GM18861 (cell line): ENCODE results near the gene CAVIN1.
"Not testable (repeated sequence)": the region's sequence is repeated elsewhere in the genome, so short reads cannot be mapped to it uniquely, and the experiment has no call there.

Source experiments
- ATAC-seq: cut with Tn5 transposase; IDR thresholded peaks from one replicate; pipeline ENCODE4 v1.9.1; 2021; ENCODE audit not compliant: unreplicated experiment

The CAVIN1 gene, protein sequence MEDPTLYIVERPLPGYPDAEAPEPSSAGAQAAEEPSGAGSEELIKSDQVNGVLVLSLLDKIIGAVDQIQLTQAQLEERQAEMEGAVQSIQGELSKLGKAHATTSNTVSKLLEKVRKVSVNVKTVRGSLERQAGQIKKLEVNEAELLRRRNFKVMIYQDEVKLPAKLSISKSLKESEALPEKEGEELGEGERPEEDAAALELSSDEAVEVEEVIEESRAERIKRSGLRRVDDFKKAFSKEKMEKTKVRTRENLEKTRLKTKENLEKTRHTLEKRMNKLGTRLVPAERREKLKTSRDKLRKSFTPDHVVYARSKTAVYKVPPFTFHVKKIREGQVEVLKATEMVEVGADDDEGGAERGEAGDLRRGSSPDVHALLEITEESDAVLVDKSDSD

GRCh38 chr17:42422958-42423712 is at the start of gene CAVIN1:
TSS of gene CAVIN1 (minus strand) at chr17:42423256. CDS start at chr17:42423097, 159 bp downstream.
- no peak for ATAC-seq

- ATAC-seq = no peak
Measured at GRCh38 chr17:42467889-42468288, 44.8 kb upstream of the CAVIN1 start.

- ATAC-seq = no peak
Measured at GRCh38 chr17:42463976-42464400, 40.9 kb upstream of the CAVIN1 start.

DNA sequence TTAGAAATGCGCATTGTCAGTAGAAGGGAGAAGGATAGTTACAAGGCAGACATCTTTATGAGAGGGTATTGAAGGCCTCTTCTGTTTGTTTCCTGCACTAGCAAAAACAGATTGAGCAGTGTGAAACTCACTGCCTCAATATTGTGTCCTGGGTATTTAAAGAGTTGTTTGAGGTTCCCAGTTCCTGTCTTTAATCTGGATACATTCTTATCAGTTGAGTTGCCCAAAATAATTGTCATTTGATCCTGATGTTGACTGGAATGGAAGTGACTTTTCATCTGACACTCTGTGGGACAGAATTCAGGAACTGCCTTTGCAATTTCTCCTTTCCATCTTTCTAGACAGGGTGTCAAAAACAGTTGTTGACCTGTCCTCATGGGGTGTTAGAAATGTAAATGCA is 37.3 kb upstream of the CAVIN1 start:
- no peak for ATAC-seq

DNA sequence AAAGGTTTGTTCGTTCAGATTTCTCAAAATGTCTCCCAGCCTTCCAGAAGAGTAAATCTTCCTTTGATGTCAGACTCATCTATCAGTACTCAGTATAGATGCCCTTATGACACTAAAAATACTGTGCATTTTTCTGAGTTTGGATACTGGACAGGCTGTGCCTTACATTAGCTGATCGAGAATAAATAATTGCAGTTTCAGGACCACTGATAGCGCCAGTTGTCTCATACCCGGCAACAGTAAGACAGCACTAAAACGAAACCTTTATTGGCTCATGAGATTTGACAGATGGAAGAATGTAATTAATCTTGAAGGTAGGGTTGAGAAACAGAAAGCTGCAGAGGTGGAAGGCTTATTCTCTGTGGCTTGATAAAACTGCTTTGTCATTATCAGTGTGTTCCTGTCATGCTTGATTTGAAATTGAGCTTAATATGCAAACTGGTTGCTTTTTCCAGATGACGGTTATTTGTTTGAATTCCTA is 36.8 kb upstream of the CAVIN1 start:
- ATAC-seq = no peak

DNA sequence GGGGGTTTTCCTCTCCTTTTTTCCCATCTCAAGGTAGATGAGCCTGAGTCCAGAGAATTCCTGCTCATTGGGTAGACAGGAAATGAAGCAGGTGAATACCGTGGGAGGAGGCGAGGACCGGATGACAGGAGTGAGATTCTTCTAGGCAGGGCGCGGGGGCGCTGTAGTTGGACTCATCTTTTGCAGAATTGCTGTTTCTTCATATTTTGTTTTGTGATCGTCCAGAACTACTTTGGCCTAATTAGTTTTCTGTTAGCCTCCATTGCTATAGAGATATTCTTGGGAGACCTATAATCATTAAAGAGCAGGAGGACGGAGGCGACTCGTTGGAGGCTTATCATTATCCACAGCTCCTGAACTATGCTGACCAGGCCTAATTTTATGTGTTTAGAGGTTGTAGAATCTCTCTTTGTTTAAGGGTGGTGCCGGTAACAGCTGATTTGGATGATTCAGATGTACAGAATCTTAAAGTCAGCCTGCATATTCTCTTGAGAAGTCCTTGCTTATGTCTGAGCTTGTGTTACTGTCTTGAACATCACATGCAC is 36.3 kb upstream of the CAVIN1 start:
- ATAC-seq = no peak

DNA sequence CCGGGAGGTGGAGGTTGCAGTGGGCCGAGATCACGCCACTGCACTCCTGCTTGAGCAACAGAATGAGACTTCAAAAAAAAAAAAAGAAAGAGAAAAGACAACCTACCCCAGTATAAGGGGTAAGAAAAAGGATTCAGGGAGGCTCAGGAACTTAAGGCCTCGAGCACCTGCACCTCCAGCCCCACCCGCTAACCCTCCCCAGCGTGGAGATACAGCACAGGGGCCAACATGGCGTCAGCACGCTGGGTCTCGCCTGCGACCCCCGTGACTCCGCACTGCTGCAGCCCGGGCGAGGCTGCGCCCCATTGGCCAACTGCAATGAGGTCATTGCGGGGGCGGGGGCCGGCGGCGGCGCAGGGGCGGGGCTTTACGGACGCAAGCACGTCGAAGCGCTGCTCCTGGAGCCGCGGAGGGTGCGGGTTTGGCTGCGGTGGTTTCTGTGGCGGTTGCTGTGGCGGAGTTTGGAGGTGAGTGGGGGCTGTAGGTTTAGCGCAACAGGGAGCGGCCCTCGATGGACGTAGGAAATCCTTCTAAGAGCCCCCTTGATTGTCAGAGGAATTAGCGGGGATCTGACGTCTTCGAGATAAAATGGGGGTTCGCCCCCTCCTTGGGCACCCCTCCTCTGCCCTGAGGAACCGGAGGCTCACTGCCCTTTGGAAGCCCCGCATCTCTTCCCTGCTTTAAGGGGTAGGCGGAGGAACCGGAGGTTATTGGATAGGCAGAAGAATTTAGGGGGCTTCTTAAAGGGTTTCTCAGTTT is 35.6 kb upstream of the CAVIN1 start, which contains the start of gene ATP6V0A1:
TSS of gene ATP6V0A1 (plus strand) at position 382 of the 759 bp plus-strand sequence. CDS start 2,017 bp downstream, outside the sequence.
- peak; percentile 57 for ATAC-seq

DNA sequence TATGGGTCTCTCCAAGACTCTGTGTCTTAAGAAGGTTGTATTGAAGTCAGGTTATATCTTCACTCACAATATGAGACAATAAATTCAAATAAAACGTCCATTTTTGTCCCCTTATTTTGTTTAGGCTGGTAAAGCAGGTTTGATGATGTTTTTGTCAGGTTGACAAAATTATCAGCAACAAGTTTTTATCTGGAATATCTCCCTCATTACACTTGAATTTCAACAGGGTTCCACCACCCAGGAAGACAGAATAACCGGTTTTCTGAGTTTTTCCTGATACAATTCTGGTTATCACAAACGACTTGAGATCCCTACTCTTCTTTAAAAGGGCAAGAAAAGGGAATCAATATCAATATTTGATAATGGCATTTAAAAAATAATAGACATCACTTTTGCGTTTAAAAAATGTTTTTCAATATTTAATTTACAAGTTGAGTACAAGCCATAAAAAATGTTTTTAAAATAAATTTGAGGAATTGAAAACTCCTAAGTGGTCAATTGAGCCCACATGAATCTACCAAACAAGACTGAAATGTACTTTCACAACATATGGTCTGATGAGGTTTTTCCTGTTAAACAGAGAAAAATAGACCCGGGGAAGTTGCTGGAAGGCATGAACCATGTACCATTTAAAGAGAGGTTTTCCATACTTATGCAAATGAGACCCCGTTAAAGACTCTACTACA is 34.2 kb upstream of the CAVIN1 start:
- ATAC-seq = no peak

GRCh38 chr17:42456223-42457106 is 33.4 kb upstream of the CAVIN1 start:
- ATAC-seq = no peak

DNA sequence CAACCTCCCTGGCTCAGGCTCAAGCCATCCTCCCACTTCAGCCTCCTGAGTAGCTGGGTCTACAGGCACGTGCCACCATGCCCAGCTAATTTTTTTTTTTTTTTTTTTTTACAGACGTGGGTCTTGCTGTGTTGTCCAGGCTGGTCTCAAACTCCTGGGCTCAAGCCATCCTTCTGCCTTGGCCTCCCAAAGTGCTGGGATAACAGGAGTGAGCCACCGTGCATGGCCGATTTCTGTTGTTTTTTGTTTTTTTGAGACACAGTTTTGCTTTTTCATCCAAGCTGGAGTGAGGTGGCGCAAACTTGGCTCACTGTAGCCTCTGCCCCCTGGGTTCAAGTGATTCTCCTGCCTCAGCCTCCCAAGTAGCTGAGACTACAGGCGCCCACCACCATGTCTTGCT is 31.9 kb upstream of the CAVIN1 start:
- not testable (repeated sequence) for ATAC-seq

- no peak for ATAC-seq
Measured at GRCh38 chr17:42453439-42453838, 30.4 kb upstream of the CAVIN1 start.

DNA sequence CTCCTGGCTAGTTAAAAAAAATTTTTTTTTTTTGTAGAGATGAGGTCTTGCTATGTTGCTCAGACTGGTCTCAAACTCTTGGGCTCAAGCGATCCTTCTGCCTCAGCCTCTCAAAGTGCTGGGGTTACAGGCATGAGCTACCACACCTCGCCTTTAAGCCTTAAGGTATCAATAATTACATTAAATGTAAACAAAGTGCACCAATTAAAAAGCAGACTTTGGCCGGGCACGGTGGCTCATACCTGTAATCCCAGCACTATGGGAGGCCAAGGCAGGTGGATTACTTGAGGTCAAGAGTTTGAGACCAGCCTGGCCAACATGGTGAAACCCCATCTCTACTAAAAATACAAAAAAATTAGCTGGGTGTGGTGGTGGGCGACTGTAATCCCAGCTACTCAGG is 28.2 kb upstream of the CAVIN1 start:
- ATAC-seq = not testable (repeated sequence)

GRCh38 chr17:42449838-42450237 is 26.8 kb upstream of the CAVIN1 start:
- ATAC-seq = not testable (repeated sequence)

DNA sequence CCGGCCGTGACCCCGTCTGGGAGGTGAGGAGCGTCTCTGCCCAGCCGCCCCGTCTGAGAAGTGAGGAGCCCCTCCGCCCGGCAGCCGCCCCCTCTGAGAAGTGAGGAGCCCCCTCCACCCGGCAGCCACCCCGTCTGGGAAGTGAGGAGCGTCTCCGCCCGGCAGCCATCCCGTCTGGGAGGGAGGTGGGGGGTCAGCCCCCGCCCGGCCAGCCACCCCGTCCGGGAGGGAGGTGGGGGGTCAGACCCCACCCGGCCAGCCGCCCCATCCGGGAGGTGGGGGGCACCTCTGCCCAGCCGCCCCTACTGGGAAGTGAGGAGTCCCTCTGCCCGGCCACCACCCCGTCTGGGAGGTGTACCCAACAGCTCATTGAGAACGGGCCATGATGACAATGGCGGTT is 26.1 kb upstream of the CAVIN1 start:
- ATAC-seq = not testable (repeated sequence)

- ATAC-seq = no peak
Measured at GRCh38 chr17:42442196-42442565, 19.1 kb upstream of the CAVIN1 start.

DNA sequence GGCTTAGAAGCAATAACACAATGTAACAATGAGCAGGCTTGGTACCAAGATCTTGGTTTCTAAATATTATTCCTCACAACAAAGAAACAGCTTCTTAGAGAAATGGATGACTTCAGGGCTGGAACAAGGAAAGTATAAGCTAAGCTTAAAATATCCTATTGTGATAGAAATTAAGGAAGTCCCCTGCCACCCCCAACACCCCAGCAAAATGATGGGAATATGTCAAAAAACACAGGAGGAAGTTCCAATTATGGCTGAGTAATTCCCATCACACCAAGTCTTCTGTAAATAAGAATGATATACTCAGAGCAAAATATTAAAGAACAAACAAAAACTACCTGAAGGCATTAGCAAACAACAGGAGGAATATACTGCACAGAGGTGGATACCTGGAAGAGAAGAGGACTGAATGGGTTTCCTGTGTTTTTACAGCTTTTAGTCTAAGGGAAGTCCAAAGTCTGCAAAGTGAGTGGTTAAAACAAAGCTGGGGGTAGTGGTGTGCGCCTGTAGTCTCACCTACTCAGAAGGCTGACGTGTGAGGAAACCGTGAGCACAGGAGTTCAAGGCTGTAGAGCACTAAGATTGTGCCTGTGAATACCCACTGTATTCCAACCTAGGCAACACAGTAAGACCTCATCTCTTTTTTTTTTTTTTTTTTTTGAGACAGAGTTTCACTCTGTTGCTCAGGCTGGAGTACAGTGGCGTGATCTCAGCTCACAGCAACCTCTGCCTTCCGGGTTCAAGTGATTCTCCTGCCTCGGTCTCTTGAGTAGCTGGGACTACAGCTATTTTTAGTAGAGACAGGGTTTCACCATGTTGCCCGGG is 18.5 kb upstream of the CAVIN1 start:
- no peak for ATAC-seq

DNA sequence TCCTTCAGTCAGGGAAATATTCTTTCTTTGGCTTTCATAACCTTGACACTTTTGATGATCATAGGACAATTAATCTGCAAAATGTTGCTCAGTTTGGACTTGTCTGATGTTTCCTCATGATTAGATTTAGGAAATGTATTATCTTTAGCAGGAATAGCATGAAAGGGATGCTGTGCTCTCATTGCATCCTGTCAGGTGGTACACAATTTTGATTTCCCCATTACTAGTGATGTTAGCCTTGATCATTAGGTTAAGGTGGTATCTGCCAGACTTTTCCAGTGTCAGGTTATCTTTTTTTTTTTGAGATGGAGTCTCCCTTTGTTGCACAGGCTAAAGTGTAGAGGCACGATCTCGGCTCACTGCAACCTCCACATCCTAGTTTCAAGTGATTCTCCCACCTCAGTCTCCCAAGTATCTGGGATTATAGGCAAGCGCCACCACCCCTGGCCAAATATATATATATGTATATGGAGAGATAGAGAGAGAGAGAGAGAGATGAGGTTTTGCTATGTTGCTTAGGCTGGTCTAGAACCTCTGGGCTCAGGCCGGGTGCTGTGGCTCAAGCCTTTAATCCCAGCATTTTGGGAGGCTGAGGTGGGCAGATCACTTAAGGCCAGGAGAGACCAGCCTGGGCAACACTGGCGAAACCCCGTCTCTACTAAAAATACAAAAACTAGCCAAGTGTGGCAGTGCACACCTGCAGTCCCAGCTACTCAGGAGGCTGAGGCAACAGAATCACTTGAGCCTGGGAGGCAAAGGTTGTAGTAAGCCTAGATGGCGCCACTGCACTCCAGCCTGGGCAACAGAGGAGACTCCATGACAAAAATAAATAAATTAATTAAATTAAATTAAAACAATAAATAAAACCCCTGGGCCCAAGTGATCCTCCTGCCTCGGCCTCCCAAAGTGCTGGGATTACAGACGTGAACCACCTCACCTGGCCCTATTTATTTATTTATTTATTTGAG is 15.8 kb upstream of the CAVIN1 start:
- no peak for ATAC-seq
